ENCODE results near the gene DRG1. TPM values are rescaled to one million over a fixed set of nuclear protein-coding genes. Genes with fewer than 3 reads are reported as not detected.

Gene DRG1
- total and polyA plus RNA-seq, 4 donors: 39.6 to 47.1 (median 41.9) TPM

DNA sequence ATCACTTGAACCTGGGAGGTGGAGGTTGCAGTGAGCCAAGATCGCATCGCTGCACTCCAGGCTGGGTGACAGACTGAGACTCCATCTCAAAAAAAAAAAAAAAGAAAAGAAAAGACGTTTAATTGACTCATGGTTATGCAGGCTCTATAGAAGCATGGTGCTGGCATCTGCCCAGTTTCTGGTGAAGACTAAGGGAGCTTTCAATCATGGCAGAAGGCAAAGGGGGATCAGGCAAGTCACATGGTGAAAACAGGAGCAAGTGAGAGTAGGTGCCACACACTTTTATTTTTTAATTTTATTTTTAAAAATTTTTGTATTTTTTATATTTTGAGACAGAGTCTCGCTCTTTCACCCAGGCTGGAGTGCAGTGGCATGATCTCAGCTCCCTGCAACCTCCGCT lies 44.9 kb upstream of the DRG1 start:
- Histone ChIP-seq H3K36me3 (ENCODE audit: control insufficient read depth in 4 of 4, insufficient read depth in 4 of 4, low read length in 4 of 4) (no peaks in the 10 kb centered on the region), H3K27me3 (ENCODE audit: control insufficient read depth in 3 of 3, insufficient read depth in 3 of 3, low read length in 2 of 3) (no peaks in the 10 kb centered on the region), H3K4me3 (no peak overlapping the region), H3K9me3 (ENCODE audit: control insufficient read depth in 4 of 4, insufficient read depth in 3 of 4, low read length in 3 of 4) (no peaks in the 10 kb centered on the region), H3K4me1 (ENCODE audit: control insufficient read depth in 5 of 5, insufficient read depth in 5 of 5, low read length in 5 of 5) (no peaks in the 10 kb centered on the region), H3K9ac (ENCODE audit: insufficient read depth in 1 of 2, low read length in 2 of 2) (no peak overlapping the region), H3K27ac (ENCODE audit: low read depth in 1 of 2, low read length in 1 of 2) (no peak overlapping the region)
- ATAC-seq (ENCODE audit: insufficient read depth, low FRiP score): no peak
- 76 to 78% methylated on average over 5 of the region's 5 CpGs for WGBS, 2 donors
- DNase-seq: no peak
- TF ChIP-seq, protein P1, sequence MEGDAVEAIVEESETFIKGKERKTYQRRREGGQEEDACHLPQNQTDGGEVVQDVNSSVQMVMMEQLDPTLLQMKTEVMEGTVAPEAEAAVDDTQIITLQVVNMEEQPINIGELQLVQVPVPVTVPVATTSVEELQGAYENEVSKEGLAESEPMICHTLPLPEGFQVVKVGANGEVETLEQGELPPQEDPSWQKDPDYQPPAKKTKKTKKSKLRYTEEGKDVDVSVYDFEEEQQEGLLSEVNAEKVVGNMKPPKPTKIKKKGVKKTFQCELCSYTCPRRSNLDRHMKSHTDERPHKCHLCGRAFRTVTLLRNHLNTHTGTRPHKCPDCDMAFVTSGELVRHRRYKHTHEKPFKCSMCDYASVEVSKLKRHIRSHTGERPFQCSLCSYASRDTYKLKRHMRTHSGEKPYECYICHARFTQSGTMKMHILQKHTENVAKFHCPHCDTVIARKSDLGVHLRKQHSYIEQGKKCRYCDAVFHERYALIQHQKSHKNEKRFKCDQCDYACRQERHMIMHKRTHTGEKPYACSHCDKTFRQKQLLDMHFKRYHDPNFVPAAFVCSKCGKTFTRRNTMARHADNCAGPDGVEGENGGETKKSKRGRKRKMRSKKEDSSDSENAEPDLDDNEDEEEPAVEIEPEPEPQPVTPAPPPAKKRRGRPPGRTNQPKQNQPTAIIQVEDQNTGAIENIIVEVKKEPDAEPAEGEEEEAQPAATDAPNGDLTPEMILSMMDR (IDR thresholded peaks at IDR 0.05; ENCODE audit: control extremely low read depth, extremely low read depth): no peak

GRCh38 chr22:31360029-31360428 lies 39.4 kb upstream of the DRG1 start:
- ATAC-seq (ENCODE audit: insufficient read depth, low FRiP score) (no peak), DNase-seq (no peak)
- H3K36me3 ChIP-seq (ENCODE audit: control insufficient read depth in 4 of 4, insufficient read depth in 4 of 4, low read length in 4 of 4): no peaks in the 10 kb centered on the region
- TF ChIP-seq, protein P1 (IDR thresholded peaks at IDR 0.05; ENCODE audit: control extremely low read depth, extremely low read depth): no peak
- H3K9me3 ChIP-seq (ENCODE audit: control insufficient read depth in 4 of 4, insufficient read depth in 3 of 4, low read length in 3 of 4): no peaks in the 10 kb centered on the region
- H3K27me3 ChIP-seq (ENCODE audit: control insufficient read depth in 3 of 3, insufficient read depth in 3 of 3, low read length in 2 of 3): no peaks in the 10 kb centered on the region
- no peaks in the 10 kb centered on the region for H3K4me1 ChIP-seq (ENCODE audit: control insufficient read depth in 5 of 5, insufficient read depth in 5 of 5, low read length in 5 of 5)
- H3K27ac ChIP-seq (ENCODE audit: low read depth in 1 of 2, low read length in 1 of 2): no peak overlapping the region
- no peak overlapping the region for H3K9ac ChIP-seq (ENCODE audit: insufficient read depth in 1 of 2, low read length in 2 of 2)
- no peak overlapping the region for H3K4me3 ChIP-seq
- WGBS, 2 donors: 90% methylated on average over 1 of the region's 1 CpG

- H3K9ac ChIP-seq (ENCODE audit: insufficient read depth in 1 of 2, low read length in 2 of 2): no peak overlapping the region
- H3K9me3 ChIP-seq (ENCODE audit: control insufficient read depth in 4 of 4, insufficient read depth in 3 of 4, low read length in 3 of 4): no peaks in the 10 kb centered on the region
- no peaks in the 10 kb centered on the region for H3K4me1 ChIP-seq (ENCODE audit: control insufficient read depth in 5 of 5, insufficient read depth in 5 of 5, low read length in 5 of 5)
- 43 to 97% methylated on average over 1 of the region's 1 CpG for WGBS, 2 donors
- H3K36me3 ChIP-seq (ENCODE audit: control insufficient read depth in 4 of 4, insufficient read depth in 4 of 4, low read length in 4 of 4): no peaks in the 10 kb centered on the region
- TF ChIP-seq, protein P1 (IDR thresholded peaks at IDR 0.05; ENCODE audit: control extremely low read depth, extremely low read depth): no peak
- H3K4me3 ChIP-seq: no peak overlapping the region
- H3K27me3 ChIP-seq (ENCODE audit: control insufficient read depth in 3 of 3, insufficient read depth in 3 of 3, low read length in 2 of 3): no peaks in the 10 kb centered on the region
- ATAC-seq (ENCODE audit: insufficient read depth, low FRiP score) (no peak), DNase-seq (no peak)
- H3K27ac ChIP-seq (ENCODE audit: low read depth in 1 of 2, low read length in 1 of 2): no peak overlapping the region
Measured at GRCh38 chr22:31361743-31362142, 37.7 kb upstream of the DRG1 start.

- TF ChIP-seq, protein P1 (IDR thresholded peaks at IDR 0.05; ENCODE audit: control extremely low read depth, extremely low read depth): no peak
- no peak overlapping the region for H3K4me3 ChIP-seq
- no peak overlapping the region for H3K9ac ChIP-seq (ENCODE audit: insufficient read depth in 1 of 2, low read length in 2 of 2)
- H3K27ac ChIP-seq (ENCODE audit: low read depth in 1 of 2, low read length in 1 of 2): no peak overlapping the region
- 72 to 79% methylated on average over 3 of the region's 3 CpGs for WGBS, 2 donors
- H3K4me1 ChIP-seq (ENCODE audit: control insufficient read depth in 5 of 5, insufficient read depth in 5 of 5, low read length in 5 of 5): no peaks in the 10 kb centered on the region
- no peaks in the 10 kb centered on the region for H3K36me3 ChIP-seq (ENCODE audit: control insufficient read depth in 4 of 4, insufficient read depth in 4 of 4, low read length in 4 of 4)
- H3K9me3 ChIP-seq (ENCODE audit: control insufficient read depth in 4 of 4, insufficient read depth in 3 of 4, low read length in 3 of 4): no peaks in the 10 kb centered on the region
- DNase-seq: no peak
- no peaks in the 10 kb centered on the region for H3K27me3 ChIP-seq (ENCODE audit: control insufficient read depth in 3 of 3, insufficient read depth in 3 of 3, low read length in 2 of 3)
- ATAC-seq (ENCODE audit: insufficient read depth, low FRiP score): no peak
Measured at GRCh38 chr22:31363885-31364465, 35.4 kb upstream of the DRG1 start.

All from lung (tissue), 12 donors.